Duodenal mucosa (tissue), 2 donors: ENCODE data around the gene CAMTA1.

ENCODE experiments used
- H3K27ac ChIP-seq: one replicate; pipeline ENCODE4 v1.7.0; 2013; ENCODE audit warnings: low read depth, low read length
- H3K27me3 ChIP-seq, 2 donors: one replicate each; pipeline ENCODE4 v1.7.0; 2013; ENCODE audit warnings: low read length in 2 of 2, control low read depth in 1 of 2; ENCODE audit not compliant: insufficient read depth in 2 of 2, control insufficient read depth in 1 of 2
- H3K36me3 ChIP-seq, 2 donors: one replicate each; pipeline ENCODE4 v1.7.0; 2013; ENCODE audit warnings: low read length in 2 of 2, control low read depth in 1 of 2; ENCODE audit not compliant: insufficient read depth in 2 of 2, control insufficient read depth in 1 of 2
- H3K4me1 ChIP-seq, 2 donors: one replicate each; pipeline ENCODE4 v1.7.0; 2013; ENCODE audit warnings: low read length in 2 of 2, control low read depth in 1 of 2; ENCODE audit not compliant: insufficient read depth in 2 of 2, control insufficient read depth in 1 of 2
- H3K4me3 ChIP-seq, 2 donors: one replicate each; pipeline ENCODE4 v1.7.0; 2013; ENCODE audit warnings: low read length in 2 of 2, low read depth in 1 of 2
- H3K9ac ChIP-seq, 2 donors: one replicate each; pipeline ENCODE4 v1.7.0; 2013; ENCODE audit warnings: low read length in 2 of 2, low read depth in 1 of 2
- H3K9me3 ChIP-seq, 2 donors: one replicate each; pipeline ENCODE4 v1.7.0; 2013; ENCODE audit warnings: low read length in 2 of 2, control low read depth in 1 of 2; ENCODE audit not compliant: control insufficient read depth in 1 of 2

The CAMTA1 gene

DNA sequence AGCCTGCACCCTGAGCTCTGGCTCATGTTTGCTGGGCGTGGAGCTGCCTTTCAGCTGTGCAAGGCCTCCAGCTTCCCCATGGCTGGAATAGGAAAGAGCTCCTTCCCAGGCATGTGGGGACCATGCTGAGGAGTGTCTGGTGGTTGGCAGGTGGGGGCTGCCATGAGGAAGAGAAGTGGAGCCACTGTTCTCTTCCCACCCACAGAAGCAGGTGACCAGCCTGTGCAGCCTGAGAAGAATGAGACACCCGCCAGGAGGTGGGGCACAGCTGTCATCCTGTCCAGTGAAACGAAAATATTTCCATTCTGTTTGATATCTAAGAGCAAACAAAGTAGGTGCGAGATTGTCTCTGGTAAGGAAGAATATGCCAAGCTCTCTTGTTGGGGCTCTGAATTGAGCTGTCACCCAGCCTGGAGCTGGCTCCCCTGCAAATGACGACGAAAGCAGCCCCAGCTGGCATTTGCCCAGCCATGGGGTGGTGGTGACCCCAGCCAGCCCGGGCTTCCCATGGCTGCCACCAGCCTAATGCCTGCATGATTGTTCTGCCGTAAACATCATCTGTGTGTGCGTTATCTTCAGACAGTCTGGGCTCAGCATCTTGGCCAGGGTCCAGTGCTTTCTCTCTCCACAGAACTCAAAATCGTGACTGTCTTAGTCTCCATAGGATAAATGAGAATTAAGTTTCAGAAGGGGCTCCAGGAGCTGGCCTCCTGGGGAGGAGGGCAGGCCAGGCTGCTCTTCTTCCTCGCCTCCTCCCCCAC lies 556.1 kb downstream of the CAMTA1 start:
- H3K27ac ChIP-seq: no peak overlapping the region
- no peak overlapping the region for H3K4me3 ChIP-seq
- no peaks in the 10 kb centered on the region for H3K36me3 ChIP-seq
- H3K4me1 ChIP-seq: no peaks in the 10 kb centered on the region
- no peaks in the 10 kb centered on the region for H3K9me3 ChIP-seq
- H3K27me3 ChIP-seq: no peaks in the 10 kb centered on the region
- no peak overlapping the region for H3K9ac ChIP-seq

- H3K9me3 ChIP-seq: no peaks in the 10 kb centered on the region
- no peak overlapping the region for H3K9ac ChIP-seq
- no peaks in the 10 kb centered on the region for H3K27me3 ChIP-seq
- no peak overlapping the region for H3K27ac ChIP-seq
- H3K4me1 ChIP-seq: no peaks in the 10 kb centered on the region
- H3K4me3 ChIP-seq: no peak overlapping the region
- H3K36me3 ChIP-seq: no peaks in the 10 kb centered on the region
These were observed 558.6 kb downstream of the CAMTA1 start for GRCh38 chr1:7343882-7344281.

DNA sequence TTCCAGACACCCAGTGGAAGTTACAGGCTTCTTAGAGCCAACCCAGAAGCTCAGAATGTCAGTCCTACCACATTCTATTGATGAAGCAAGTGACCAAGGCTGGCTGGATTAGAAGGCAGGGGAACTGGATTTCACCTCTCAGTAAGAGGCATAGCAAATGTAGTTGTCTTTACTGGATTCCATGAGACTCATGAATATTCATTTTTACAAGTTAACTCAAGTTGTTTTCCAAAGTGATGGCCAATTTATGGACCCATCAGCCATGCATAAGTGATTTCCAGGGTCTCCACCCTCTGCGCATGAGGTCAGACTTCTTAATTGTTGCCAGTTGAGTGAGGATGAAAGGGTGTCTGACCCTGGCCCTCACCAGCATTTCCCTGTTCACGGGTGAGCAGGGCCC lies 559.0 kb downstream of the CAMTA1 start:
- no peaks in the 10 kb centered on the region for H3K36me3 ChIP-seq
- no peaks in the 10 kb centered on the region for H3K27me3 ChIP-seq
- H3K4me1 ChIP-seq: no peaks in the 10 kb centered on the region
- no peak overlapping the region for H3K27ac ChIP-seq
- no peak overlapping the region for H3K9ac ChIP-seq
- H3K9me3 ChIP-seq: no peaks in the 10 kb centered on the region
- no peak overlapping the region for H3K4me3 ChIP-seq

GRCh38 chr1:7345516-7345915 lies 560.3 kb downstream of the CAMTA1 start:
- no peak overlapping the region for H3K9ac ChIP-seq
- no peak overlapping the region for H3K4me3 ChIP-seq
- H3K36me3 ChIP-seq: no peaks in the 10 kb centered on the region
- no peaks in the 10 kb centered on the region for H3K4me1 ChIP-seq
- no peak overlapping the region for H3K27ac ChIP-seq
- no peaks in the 10 kb centered on the region for H3K27me3 ChIP-seq
- no peaks in the 10 kb centered on the region for H3K9me3 ChIP-seq

GRCh38 chr1:7346070-7346596 lies 560.9 kb downstream of the CAMTA1 start:
- Histone ChIP-seq H3K4me1 (no peaks in the 10 kb centered on the region), H3K27ac (no peak overlapping the region), H3K9ac (no peak overlapping the region), H3K4me3 (no peak overlapping the region), H3K27me3 (no peaks in the 10 kb centered on the region), H3K9me3 (no peaks in the 10 kb centered on the region), H3K36me3 (no peaks in the 10 kb centered on the region)

- Histone ChIP-seq H3K27ac (no peak overlapping the region), H3K4me1 (no peaks in the 10 kb centered on the region), H3K36me3 (no peaks in the 10 kb centered on the region), H3K9ac (no peak overlapping the region), H3K4me3 (no peak overlapping the region), H3K9me3 (no peaks in the 10 kb centered on the region), H3K27me3 (no peaks in the 10 kb centered on the region)
These were observed 561.6 kb downstream of the CAMTA1 start for GRCh38 chr1:7346600-7347570.

- H3K4me3 ChIP-seq: no peak overlapping the region
- no peaks in the 10 kb centered on the region for H3K27me3 ChIP-seq
- no peaks in the 10 kb centered on the region for H3K4me1 ChIP-seq
- no peaks in the 10 kb centered on the region for H3K36me3 ChIP-seq
- no peak overlapping the region for H3K27ac ChIP-seq
- H3K9me3 ChIP-seq: no peaks in the 10 kb centered on the region
- no peak overlapping the region for H3K9ac ChIP-seq
These were observed 562.8 kb downstream of the CAMTA1 start for GRCh38 chr1:7348073-7348472.

DNA sequence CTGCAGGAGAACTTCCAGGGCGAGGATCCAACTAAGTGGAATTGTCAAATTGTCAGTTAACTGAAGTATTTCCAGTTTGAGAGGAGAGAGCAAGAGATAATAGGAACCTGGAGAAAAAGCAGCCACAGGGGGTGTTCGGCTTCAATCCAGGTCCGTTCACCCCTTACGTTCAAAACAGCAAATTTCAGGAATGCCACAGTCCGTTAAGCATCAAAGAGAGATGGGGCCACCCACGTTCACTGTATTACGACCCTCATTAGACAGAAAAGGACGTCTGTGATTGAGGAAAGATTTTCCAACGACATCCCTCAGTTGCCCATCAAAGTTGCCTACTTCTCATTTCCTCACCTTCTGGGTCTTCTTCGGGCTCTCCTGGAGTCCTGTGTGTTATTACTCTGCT lies 563.3 kb downstream of the CAMTA1 start:
- Histone ChIP-seq H3K27ac (no peak overlapping the region), H3K4me1 (no peaks in the 10 kb centered on the region), H3K36me3 (no peaks in the 10 kb centered on the region), H3K27me3 (no peaks in the 10 kb centered on the region), H3K4me3 (no peak overlapping the region), H3K9me3 (no peaks in the 10 kb centered on the region), H3K9ac (no peak overlapping the region)

GRCh38 chr1:7350804-7351203 lies 565.5 kb downstream of the CAMTA1 start:
- Histone ChIP-seq H3K9ac (no peak overlapping the region), H3K36me3 (no peaks in the 10 kb centered on the region), H3K27ac (no peak overlapping the region), H3K9me3 (no peaks in the 10 kb centered on the region), H3K27me3 (no peaks in the 10 kb centered on the region), H3K4me1 (no peaks in the 10 kb centered on the region), H3K4me3 (no peak overlapping the region)

- Histone ChIP-seq H3K4me1 (no peaks in the 10 kb centered on the region), H3K9me3 (no peaks in the 10 kb centered on the region), H3K36me3 (no peaks in the 10 kb centered on the region), H3K4me3 (no peak overlapping the region), H3K9ac (no peak overlapping the region), H3K27me3 (no peaks in the 10 kb centered on the region), H3K27ac (no peak overlapping the region)
These were observed 566.4 kb downstream of the CAMTA1 start for GRCh38 chr1:7351649-7352048.
